ENCODE results near the gene ATPAF2.
"Not testable (repeated sequence)": the region's sequence is repeated elsewhere in the genome, so short reads cannot be mapped to it uniquely, and the experiment has no call there.

Gene ATPAF2

GRCh38 chr17:18008496-18009268 lies 30.3 kb downstream of the ATPAF2 start:
- FAIRE-seq, result no peak

- no peak for FAIRE-seq
Measured at GRCh38 chr17:18006495-18007239, 32.3 kb downstream of the ATPAF2 start.

- FAIRE-seq, result no peak
Measured at GRCh38 chr17:18005496-18005895, 33.5 kb downstream of the ATPAF2 start.

GRCh38 chr17:18004884-18005305 lies 34.1 kb downstream of the ATPAF2 start:
- no peak for FAIRE-seq

GRCh38 chr17:18004345-18004744 lies 34.6 kb downstream of the ATPAF2 start:
- FAIRE-seq, result no peak

GRCh38 chr17:18002171-18002570 lies 36.8 kb downstream of the ATPAF2 start:
- no peak for FAIRE-seq

GRCh38 chr17:18000030-18000408 lies 38.9 kb downstream of the ATPAF2 start:
- no peak for FAIRE-seq

- no peak for FAIRE-seq
Measured at GRCh38 chr17:17999364-18000029, 39.5 kb downstream of the ATPAF2 start.

- FAIRE-seq, result no peak
Measured at GRCh38 chr17:17998934-17999333, 40.0 kb downstream of the ATPAF2 start.

- not testable (repeated sequence) for FAIRE-seq
Measured at GRCh38 chr17:17995887-17996286, 43.1 kb downstream of the ATPAF2 start.

- FAIRE-seq, result no peak
Measured at GRCh38 chr17:17994271-17995069, 44.5 kb downstream of the ATPAF2 start.

GRCh38 chr17:17993852-17994251 lies 45.1 kb downstream of the ATPAF2 start:
- no peak for FAIRE-seq

GRCh38 chr17:17993366-17993765 lies 45.6 kb downstream of the ATPAF2 start:
- FAIRE-seq, result no peak

GRCh38 chr17:17990282-17990681 lies 48.7 kb downstream of the ATPAF2 start:
- no peak for FAIRE-seq

GRCh38 chr17:17989618-17990017 lies 49.4 kb downstream of the ATPAF2 start:
- FAIRE-seq, result no peak

GRCh38 chr17:17989081-17989480 lies 49.9 kb downstream of the ATPAF2 start:
- FAIRE-seq, result no peak

GRCh38 chr17:17988427-17988945 lies 50.5 kb downstream of the ATPAF2 start:
- no peak for FAIRE-seq

- no peak for FAIRE-seq
Measured at GRCh38 chr17:17987901-17988300, 51.1 kb downstream of the ATPAF2 start.

- no peak for FAIRE-seq
Measured at GRCh38 chr17:17987187-17987896, 51.6 kb downstream of the ATPAF2 start.

GRCh38 chr17:17985555-17985954 lies 53.4 kb downstream of the ATPAF2 start:
- FAIRE-seq, result no peak

GRCh38 chr17:17985153-17985552 lies 53.8 kb downstream of the ATPAF2 start:
- FAIRE-seq, result no peak

- no peak for FAIRE-seq
Measured at GRCh38 chr17:17983776-17984175, 55.2 kb downstream of the ATPAF2 start.

Measured in colon (tissue), 2 donors.